HuH-7 (cell line): Measurements from ENCODE around the gene SP3.

Source experiments
- DNase-seq: peaks from one replicate; pipeline ENCODE4 v3.0.0; 2011; ENCODE audit warnings: low spot score

Gene SP3

GRCh38 chr2:173996766-173997165 is 31.6 kb upstream of the SP3 start:
- no peak for DNase-seq

- DNase-seq, result no peak
These were observed 28.3 kb upstream of the SP3 start for GRCh38 chr2:173993459-173993858.

- DNase-seq, result no peak
These were observed 26.8 kb upstream of the SP3 start for GRCh38 chr2:173991856-173992588.

GRCh38 chr2:173990970-173991819 is 26.0 kb upstream of the SP3 start:
- DNase-seq, result no peak

- no peak for DNase-seq
These were observed 25.1 kb upstream of the SP3 start for GRCh38 chr2:173990245-173990644.

GRCh38 chr2:173989884-173990215 is 24.7 kb upstream of the SP3 start:
- no peak for DNase-seq

- no peak for DNase-seq
These were observed 24.1 kb upstream of the SP3 start for GRCh38 chr2:173989160-173989883.

GRCh38 chr2:173986805-173987204 is 21.6 kb upstream of the SP3 start:
- DNase-seq, result no peak

GRCh38 chr2:173985605-173985992 is 20.4 kb upstream of the SP3 start:
- DNase-seq, result no peak

- DNase-seq, result no peak
These were observed 19.9 kb upstream of the SP3 start for GRCh38 chr2:173984866-173985604.

GRCh38 chr2:173983391-173983871 is 18.3 kb upstream of the SP3 start:
- no peak for DNase-seq

GRCh38 chr2:173982918-173983317 is 17.7 kb upstream of the SP3 start:
- DNase-seq, result no peak

GRCh38 chr2:173982182-173982714 is 17.1 kb upstream of the SP3 start:
- no peak for DNase-seq

- no peak for DNase-seq
These were observed 16.3 kb upstream of the SP3 start for GRCh38 chr2:173981520-173981919.

- no peak for DNase-seq
These were observed 14.7 kb upstream of the SP3 start for GRCh38 chr2:173979751-173980351.

GRCh38 chr2:173978447-173978846 is 13.3 kb upstream of the SP3 start:
- no peak for DNase-seq

- DNase-seq, result no peak
These were observed 7.5 kb upstream of the SP3 start for GRCh38 chr2:173972636-173973035.

GRCh38 chr2:173972165-173972564 is 7.0 kb upstream of the SP3 start:
- no peak for DNase-seq

GRCh38 chr2:173970516-173970924 is 5.3 kb upstream of the SP3 start:
- DNase-seq, result no peak

GRCh38 chr2:173969886-173970285 is 4.7 kb upstream of the SP3 start:
- no peak for DNase-seq

- no peak for DNase-seq
These were observed 3.4 kb upstream of the SP3 start for GRCh38 chr2:173968551-173968950.
